Fibroblast of the aortic adventitia (primary cell): Measurements from ENCODE around the gene TRAK2. TPM values are rescaled to one million over a fixed set of nuclear protein-coding genes. Genes with fewer than 3 reads are reported as not detected.

Experiments
- DNase-seq: peaks from one replicate; pipeline ENCODE4 v3.0.0-alpha.2; 2010; ENCODE audit warnings: low read depth
- H3K4me3 ChIP-seq: 2 replicates; pipeline ENCODE4 v1.5.1; 2011; ENCODE audit warnings: low read depth, mild to moderate bottlenecking, control low read depth, low read length, moderate library complexity
- total RNA-seq: library from RNA; depleted of rRNA; stranded (reverse); fragments of >200 nt; gene quantifications from 2 replicates; pipeline ENCODE4 v1.2.3, GENCODE V29; 2012; ENCODE audit warnings: low replicate concordance
- TF ChIP-seq, protein P1 (sequence below): IDR thresholded peaks from 2 replicates; pipeline ENCODE4 v1.5.1; 2011; ENCODE audit warnings: mild to moderate bottlenecking, low read length, control low read depth, inconsistent platforms; ENCODE audit not compliant: insufficient read depth

The TRAK2 gene
- total RNA-seq, 1 donor = 74.7 TPM

DNA sequence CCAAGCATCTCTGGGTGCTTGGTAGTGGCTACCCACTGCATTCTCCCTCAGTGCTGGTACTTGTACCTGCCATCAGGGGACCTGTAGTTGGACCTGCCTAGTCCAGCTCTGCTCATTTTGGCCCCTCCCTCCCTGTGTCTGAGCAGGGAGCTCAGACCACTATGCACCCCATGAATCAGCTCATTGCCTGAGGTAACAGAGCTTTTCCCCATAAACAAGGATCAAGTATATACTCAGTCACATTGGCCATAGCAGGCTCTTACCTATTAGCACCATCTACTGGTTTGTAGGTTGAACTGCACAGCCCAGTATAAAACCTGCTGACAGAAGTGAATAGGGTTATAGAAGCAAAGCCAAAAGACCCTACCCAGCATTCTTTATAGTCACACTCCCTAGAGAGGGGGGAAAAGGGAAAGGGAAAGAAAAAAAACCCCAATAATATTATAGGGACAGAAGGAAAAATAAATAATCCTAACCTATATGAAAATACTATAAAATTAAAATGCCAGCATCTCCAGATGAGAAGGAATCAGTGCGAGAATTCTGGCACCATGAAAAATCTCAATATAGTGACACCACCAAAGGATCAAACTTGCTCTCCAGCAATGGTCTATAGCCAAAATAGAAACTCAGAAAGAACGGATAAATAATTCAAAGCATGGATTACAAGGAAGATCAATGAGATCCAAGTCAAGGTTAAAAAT is 87.2 kb downstream of the TRAK2 start:
- TF ChIP-seq, protein P1, sequence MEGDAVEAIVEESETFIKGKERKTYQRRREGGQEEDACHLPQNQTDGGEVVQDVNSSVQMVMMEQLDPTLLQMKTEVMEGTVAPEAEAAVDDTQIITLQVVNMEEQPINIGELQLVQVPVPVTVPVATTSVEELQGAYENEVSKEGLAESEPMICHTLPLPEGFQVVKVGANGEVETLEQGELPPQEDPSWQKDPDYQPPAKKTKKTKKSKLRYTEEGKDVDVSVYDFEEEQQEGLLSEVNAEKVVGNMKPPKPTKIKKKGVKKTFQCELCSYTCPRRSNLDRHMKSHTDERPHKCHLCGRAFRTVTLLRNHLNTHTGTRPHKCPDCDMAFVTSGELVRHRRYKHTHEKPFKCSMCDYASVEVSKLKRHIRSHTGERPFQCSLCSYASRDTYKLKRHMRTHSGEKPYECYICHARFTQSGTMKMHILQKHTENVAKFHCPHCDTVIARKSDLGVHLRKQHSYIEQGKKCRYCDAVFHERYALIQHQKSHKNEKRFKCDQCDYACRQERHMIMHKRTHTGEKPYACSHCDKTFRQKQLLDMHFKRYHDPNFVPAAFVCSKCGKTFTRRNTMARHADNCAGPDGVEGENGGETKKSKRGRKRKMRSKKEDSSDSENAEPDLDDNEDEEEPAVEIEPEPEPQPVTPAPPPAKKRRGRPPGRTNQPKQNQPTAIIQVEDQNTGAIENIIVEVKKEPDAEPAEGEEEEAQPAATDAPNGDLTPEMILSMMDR = peak; percentile 95
- peak; percentile 69 for DNase-seq
- no peak overlapping the region for H3K4me3 ChIP-seq

DNA sequence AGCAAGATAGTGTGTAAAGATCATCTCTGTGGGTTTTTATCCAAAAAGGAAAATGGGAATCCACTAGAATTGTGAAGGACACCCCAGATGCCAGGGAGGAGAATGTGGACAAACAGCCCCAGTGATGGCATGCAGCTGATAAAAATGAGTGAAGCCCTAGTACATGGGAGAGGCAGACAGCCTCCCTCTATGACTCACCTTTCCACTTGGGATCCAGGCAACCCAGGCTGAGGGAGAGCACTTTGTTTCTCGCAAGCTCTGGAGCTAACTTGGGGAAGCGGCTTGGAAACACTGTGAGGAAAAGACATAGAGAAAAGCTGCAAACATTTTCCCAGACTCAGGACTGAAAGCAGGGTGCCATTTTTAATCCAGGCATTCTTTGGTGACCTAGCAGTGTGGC is 88.9 kb downstream of the TRAK2 start:
- no peak overlapping the region for H3K4me3 ChIP-seq
- DNase-seq = peak; percentile 16
- TF ChIP-seq, protein P1 = no peak

DNA sequence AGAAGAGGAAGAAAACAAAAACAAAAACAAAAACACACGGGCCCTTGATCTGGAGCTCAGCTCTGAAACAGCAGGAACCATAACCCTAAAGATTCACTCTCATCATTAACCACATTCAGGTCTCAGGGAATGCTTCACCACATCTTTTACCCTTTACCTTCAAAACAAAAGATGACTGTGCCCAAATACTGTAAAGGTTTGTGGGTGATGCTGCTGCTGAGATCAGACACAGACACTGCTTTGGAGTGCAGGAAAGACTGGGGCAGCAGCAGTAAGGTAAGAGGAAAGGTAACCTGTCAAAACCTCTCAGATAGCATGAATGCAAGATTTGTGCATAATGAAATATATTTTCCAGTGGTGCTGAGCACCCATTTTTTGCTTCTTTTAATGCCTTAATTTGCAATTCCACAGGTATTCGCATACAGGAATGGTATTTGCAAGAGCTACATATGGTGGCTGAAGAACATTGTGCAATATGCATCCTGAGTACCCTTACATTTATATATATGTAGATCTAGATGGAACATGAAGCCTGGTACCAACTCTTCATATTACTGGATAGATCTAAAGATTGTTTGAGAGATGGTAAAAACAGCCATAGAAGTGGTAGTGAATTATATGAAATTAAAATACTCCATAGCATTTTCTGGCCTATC is 90.1 kb downstream of the TRAK2 start:
- H3K4me3 ChIP-seq = no peak overlapping the region
- TF ChIP-seq, protein P1 = no peak
- no peak for DNase-seq

DNA sequence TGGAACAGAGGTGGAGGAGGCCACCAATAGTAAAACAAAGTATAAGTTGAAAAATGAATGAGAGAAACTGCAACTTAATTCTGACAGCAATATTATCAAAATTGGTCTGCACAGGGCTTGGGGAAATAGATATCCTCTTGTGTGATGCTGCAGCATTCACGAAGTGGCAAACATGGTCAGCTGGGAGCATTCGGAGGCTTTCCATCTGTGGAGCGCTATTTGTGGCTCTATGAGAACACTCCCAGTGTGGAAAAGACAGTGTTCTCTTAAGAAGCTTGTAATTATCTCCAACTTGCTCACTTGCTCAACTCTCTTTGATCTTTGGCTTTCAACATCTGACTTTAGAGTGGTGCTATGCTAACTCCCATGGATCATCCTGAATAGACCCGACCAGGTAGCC is 91.0 kb downstream of the TRAK2 start:
- no peak for DNase-seq
- TF ChIP-seq, protein P1 = no peak
- H3K4me3 ChIP-seq = no peak overlapping the region

DNA sequence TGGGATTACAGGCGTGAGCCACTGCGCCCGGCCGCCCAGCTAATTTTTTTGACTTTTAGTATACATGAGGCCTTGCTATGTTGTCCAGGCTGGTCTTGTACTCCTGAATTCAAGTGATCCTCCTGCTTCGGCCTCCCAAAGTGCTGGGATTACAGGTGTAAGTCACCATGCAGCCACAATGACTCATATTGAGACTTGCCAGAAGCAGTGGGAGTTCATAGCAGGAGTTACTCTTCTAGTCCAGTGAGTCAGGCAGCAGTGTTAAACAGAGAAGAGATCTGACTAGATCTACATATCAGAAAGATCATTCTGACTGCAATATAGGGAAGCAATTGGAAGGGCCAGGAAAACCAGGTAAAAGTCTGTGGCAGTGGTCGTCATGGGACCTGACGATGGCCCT is 92.6 kb downstream of the TRAK2 start:
- TF ChIP-seq, protein P1 = no peak
- DNase-seq = no peak

DNA sequence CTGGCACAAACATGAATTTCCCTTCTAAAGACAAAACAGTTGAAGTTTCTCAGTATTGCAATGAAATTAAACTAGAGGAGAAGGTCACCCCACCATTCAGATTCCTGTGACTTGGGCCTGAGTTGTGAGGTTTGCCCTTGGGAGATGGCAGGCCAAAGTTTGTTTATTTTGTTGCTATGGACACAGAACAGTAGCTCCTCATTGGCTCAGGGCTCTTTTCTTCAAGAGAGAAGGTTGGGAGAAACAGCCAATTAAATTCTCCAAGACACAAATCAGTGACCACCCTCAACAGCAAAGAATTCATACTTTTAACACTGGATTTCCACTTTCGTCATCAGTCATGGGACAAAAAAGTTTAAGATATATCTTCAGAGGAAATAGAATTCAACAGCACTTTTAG is 94.0 kb downstream of the TRAK2 start, which contains the start of gene FLACC1:
FLACC1 (minus strand) TSS at position 125 of the 400 bp plus-strand sequence. CDS start 5,941 bp downstream, outside the sequence.
- peak; percentile 82 for DNase-seq
- H3K4me3 ChIP-seq = no peak within 1 kb of the TSS
- TF ChIP-seq, protein P1 = no peak

More for the DNA sequence above, 92.6 kb downstream of the TRAK2 start:
- no peak overlapping the region for H3K4me3 ChIP-seq
